Measurements from ENCODE around the gene CDRT4. TPM values are rescaled to one million over a fixed set of nuclear protein-coding genes. Genes with fewer than 3 reads are reported as not detected.

CDRT4 gene
- total RNA-seq, 4 donors from 2014 or later = 7.1 to 23.8 (median 8.8) TPM

DNA sequence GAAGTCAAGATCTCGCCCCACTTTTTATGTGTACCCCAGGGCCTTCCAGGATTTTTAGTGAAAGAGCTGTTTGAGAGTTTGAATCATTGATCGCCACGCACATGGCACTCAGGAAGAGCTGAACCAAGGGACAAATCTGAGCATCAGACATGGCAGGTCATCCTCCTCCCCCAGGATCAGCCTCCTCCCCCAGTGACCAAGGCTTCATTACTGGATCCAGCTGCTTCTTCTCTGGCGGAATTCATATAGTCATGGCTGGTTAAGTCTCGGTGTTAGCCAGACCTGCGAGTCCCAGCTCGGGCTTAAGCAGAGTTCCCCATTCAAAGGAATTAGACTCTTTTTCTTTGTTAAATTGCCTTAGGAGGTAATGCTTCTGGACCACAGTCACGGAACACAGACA, 32.5 kb downstream of the CDRT4 start:
- WGBS = 94% methylated on average over 8 of the region's 8 CpGs
- Histone ChIP-seq H3K4me3 (no peak overlapping the region), H3K9me3 (no peaks in the 10 kb centered on the region), H3K4me1 (peaks cover 9% of the 10 kb centered on the region), H3K27me3 (no peaks in the 10 kb centered on the region), H3K27ac (no peak overlapping the region), H3K36me3 (no peaks in the 10 kb centered on the region)
- TF ChIP-seq, protein P1, sequence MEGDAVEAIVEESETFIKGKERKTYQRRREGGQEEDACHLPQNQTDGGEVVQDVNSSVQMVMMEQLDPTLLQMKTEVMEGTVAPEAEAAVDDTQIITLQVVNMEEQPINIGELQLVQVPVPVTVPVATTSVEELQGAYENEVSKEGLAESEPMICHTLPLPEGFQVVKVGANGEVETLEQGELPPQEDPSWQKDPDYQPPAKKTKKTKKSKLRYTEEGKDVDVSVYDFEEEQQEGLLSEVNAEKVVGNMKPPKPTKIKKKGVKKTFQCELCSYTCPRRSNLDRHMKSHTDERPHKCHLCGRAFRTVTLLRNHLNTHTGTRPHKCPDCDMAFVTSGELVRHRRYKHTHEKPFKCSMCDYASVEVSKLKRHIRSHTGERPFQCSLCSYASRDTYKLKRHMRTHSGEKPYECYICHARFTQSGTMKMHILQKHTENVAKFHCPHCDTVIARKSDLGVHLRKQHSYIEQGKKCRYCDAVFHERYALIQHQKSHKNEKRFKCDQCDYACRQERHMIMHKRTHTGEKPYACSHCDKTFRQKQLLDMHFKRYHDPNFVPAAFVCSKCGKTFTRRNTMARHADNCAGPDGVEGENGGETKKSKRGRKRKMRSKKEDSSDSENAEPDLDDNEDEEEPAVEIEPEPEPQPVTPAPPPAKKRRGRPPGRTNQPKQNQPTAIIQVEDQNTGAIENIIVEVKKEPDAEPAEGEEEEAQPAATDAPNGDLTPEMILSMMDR (IDR thresholded peaks at IDR 0.05) = no peak
- TF ChIP-seq POLR2A (IDR thresholded peaks at IDR 0.05) = no peak
- no peak for TF ChIP-seq EP300 (IDR thresholded peaks at IDR 0.05)
- no peak for TF ChIP-seq POLR2AphosphoS5 (IDR thresholded peaks at IDR 0.05)
- DNase-seq (ENCODE audit: low spot score in 2 of 2) = no peak

DNA sequence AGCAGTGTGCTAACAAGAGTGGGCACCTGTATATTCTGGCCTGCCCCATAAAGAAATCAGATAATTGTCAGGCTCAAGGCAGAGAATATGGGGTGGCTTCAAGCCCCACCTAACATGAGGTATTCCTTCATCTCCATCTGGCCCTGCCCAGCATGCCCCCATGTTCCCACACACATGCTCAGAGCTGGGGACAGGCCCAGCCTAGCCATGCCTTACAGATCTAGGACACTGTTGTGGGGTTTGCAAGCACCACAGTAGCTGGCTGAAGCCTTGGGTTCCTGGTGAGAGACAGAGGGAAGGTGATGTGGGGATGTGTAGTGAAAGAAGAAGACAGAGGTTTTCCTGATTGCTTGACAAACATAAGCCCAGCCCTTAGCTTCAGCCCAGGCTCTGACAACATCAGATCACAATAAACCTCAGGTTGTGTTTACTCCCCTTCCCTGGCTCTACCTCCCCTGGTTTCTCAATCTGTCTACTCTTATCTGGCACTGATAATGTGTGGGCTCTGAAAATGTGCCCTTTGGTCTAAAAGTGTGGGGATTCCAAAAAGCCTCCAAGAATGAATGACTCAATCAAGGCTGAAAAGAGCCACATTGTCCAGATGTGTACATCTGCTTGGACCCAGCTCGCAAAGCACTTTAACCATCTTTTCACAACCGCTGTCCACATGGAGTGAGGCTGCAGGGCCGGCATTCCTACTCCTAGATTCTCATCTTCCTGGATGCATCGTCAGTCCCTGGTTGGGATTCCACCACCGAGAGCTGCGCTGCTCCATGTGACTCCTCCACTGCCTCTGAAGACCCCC, 34.4 kb downstream of the CDRT4 start:
- DNase-seq (ENCODE audit: low spot score in 2 of 2) = no peak

DNA sequence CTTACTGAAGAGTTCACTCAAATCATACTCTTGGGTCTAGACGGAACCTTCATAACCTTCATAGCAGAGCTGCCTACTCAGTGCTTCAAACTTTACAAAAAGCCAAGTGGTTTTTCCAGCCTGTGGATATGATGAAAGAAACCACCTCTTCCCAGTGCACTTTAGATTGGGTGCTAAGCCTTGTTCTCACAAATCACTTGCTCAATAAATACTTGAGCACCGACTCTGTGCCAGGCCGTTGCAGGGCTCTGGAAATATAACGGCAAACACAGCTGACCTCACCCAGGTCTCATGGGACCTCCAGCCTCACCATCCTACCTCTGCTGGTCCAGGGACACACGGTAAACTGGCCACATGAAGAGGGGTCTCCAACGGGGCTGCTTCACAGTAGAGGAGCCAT, 35.7 kb downstream of the CDRT4 start:
- Histone ChIP-seq H3K27me3 (no peaks in the 10 kb centered on the region), H3K36me3 (no peaks in the 10 kb centered on the region), H3K9me3 (no peaks in the 10 kb centered on the region), H3K27ac (no peak overlapping the region), H3K4me1 (peaks cover 9% of the 10 kb centered on the region), H3K4me3 (no peak overlapping the region)
- 87% methylated on average over 6 of the region's 6 CpGs for WGBS
- TF ChIP-seq POLR2AphosphoS5 (IDR thresholded peaks at IDR 0.05) (no peak), POLR2A (IDR thresholded peaks at IDR 0.05) (no peak), EP300 (IDR thresholded peaks at IDR 0.05) (no peak)
- TF ChIP-seq, protein P1 (IDR thresholded peaks at IDR 0.05) = no peak
- DNase-seq (ENCODE audit: low spot score in 2 of 2) = no peak

More for the DNA sequence above, 34.4 kb downstream of the CDRT4 start:
- Histone ChIP-seq H3K27me3 (no peaks in the 10 kb centered on the region), H3K36me3 (no peaks in the 10 kb centered on the region), H3K4me1 (peaks cover 9% of the 10 kb centered on the region), H3K27ac (no peak overlapping the region), H3K9me3 (no peaks in the 10 kb centered on the region), H3K4me3 (no peak overlapping the region)
- 89% methylated on average over 6 of the region's 6 CpGs for WGBS
- TF ChIP-seq, protein P1 (IDR thresholded peaks at IDR 0.05) = no peak
- TF ChIP-seq POLR2AphosphoS5 (IDR thresholded peaks at IDR 0.05) (no peak), POLR2A (IDR thresholded peaks at IDR 0.05) (no peak), EP300 (IDR thresholded peaks at IDR 0.05) (no peak)

DNA sequence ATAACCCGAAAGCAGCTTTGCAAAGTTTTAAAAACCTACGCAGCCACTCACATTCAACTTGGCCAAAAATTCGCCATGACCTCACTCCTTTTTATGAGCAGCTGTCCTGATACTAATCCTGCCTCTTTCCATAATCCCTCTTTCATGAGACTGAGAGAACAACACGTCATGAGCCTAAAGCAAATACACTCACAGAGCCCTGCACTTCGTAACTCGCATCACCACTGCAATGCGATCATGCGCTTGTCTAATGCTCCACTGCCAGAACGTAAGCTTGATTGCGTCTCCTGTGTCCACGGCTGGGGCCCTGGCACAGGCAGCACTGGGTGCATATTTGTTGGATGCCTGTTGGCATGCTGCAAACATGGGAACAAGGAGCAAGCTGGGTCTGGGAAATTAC, 36.2 kb downstream of the CDRT4 start:
- TF ChIP-seq POLR2AphosphoS5 (IDR thresholded peaks at IDR 0.05) (no peak), POLR2A (IDR thresholded peaks at IDR 0.05) (no peak), EP300 (IDR thresholded peaks at IDR 0.05) (no peak)
- TF ChIP-seq, protein P1 (IDR thresholded peaks at IDR 0.05) = no peak
- DNase-seq (ENCODE audit: low spot score in 2 of 2) = no peak
- Histone ChIP-seq H3K27me3 (no peaks in the 10 kb centered on the region), H3K9me3 (no peaks in the 10 kb centered on the region), H3K4me1 (peaks cover 3% of the 10 kb centered on the region), H3K4me3 (no peak overlapping the region), H3K27ac (no peak overlapping the region), H3K36me3 (no peaks in the 10 kb centered on the region)
- 90% methylated on average over 11 of the region's 11 CpGs for WGBS

DNA sequence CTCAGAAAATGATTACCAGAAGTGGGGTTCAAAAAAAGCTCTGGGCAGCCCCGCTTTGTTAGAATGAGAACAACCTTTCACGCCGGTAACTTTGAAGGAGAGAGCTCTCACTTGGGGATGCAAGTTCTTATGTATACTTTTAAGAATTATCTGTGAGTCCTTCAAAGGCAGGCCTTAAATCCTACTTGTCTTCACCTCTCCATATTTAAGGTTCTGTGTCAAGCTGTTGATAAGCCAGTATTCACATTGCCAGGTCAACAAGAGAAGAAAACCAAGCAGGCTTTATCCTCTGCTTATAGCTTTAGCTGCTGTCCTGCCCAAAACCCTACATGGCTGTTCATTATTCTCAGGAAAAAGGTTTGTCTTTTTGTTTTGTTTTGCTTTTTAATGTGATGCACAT, 42.9 kb downstream of the CDRT4 start:
- Histone ChIP-seq H3K36me3 (no peaks in the 10 kb centered on the region), H3K4me3 (no peak overlapping the region), H3K4me1 (no peaks in the 10 kb centered on the region), H3K9me3 (no peaks in the 10 kb centered on the region), H3K27me3 (no peaks in the 10 kb centered on the region), H3K27ac (no peak overlapping the region)
- TF ChIP-seq POLR2AphosphoS5 (IDR thresholded peaks at IDR 0.05) = no peak
- TF ChIP-seq EP300 (IDR thresholded peaks at IDR 0.05) = no peak
- TF ChIP-seq, protein P1 (IDR thresholded peaks at IDR 0.05) = no peak
- no peak for TF ChIP-seq POLR2A (IDR thresholded peaks at IDR 0.05)
- DNase-seq (ENCODE audit: low spot score in 2 of 2) = no peak
- WGBS = 93% methylated on average over 3 of the region's 3 CpGs
